Measurements from ENCODE around the gene MYL3. TPM values are rescaled to one million over a fixed set of nuclear protein-coding genes. Genes with fewer than 3 reads are reported as not detected.
A peak's percentile ranks its signal among the peaks of the same experiment; 100 is the strongest.

Gene MYL3
- total RNA-seq, 2 donors from 2014 or later = 208 to 223 TPM

- Histone ChIP-seq H3K27me3 (no peaks in the 10 kb centered on the region), H3K4me1 (peaks cover 0 to 51% of the 10 kb centered on the region in 2 donors), H3K4me3 (no peak overlapping the region), H3K36me3 (no peaks in the 10 kb centered on the region), H3K9me3 (no peaks in the 10 kb centered on the region), H3K27ac (peak overlapping the region; percentile 28 to 35)
- no peak for DNase-seq (ENCODE audit: low spot score)
- no peak for TF ChIP-seq CTCF (IDR thresholded peaks at IDR 0.05)
Measured at GRCh38 chr3:46874430-46874829, 11.2 kb upstream of the MYL3 start.

DNA sequence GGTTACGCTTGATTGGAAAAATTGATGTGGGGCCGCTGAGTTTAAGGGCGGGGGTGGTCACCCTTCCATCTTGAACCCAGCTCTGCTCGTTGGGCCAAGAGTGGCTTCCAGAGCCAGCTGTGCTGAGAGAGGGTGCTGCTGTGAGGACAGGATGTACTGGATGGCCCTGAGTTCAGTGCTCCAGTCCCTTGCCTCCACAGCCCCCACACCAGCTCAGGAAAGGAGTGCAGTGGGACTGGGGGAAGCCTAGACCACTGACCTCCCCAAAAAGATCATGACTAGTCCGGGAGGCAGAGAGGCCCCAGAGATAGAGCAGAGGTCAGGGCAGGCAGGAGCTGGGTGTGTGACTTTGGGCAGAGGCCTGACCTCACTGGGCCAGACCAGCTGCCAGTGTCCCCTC is 10.3 kb upstream of the MYL3 start:
- Histone ChIP-seq H3K4me1 (peaks cover 0 to 51% of the 10 kb centered on the region in 2 donors), H3K27ac (peak overlapping the region; percentile 24 to 28), H3K9me3 (no peaks in the 10 kb centered on the region), H3K4me3 (no peak overlapping the region), H3K27me3 (no peaks in the 10 kb centered on the region), H3K36me3 (no peaks in the 10 kb centered on the region)
- no peak for TF ChIP-seq CTCF (IDR thresholded peaks at IDR 0.05)
- no peak for DNase-seq (ENCODE audit: low spot score)

- Histone ChIP-seq H3K9me3 (no peaks in the 10 kb centered on the region), H3K27ac (no peak overlapping the region), H3K4me1 (peaks cover 3 to 69% of the 10 kb centered on the region in 2 donors), H3K4me3 (no peak overlapping the region), H3K36me3 (no peaks in the 10 kb centered on the region), H3K27me3 (no peaks in the 10 kb centered on the region)
- TF ChIP-seq CTCF (IDR thresholded peaks at IDR 0.05) = no peak
- DNase-seq (ENCODE audit: low spot score) = no peak
Measured at GRCh38 chr3:46871222-46871621, 8.0 kb upstream of the MYL3 start.

- H3K27ac ChIP-seq = no peak overlapping the region
- peaks cover 3 to 69% of the 10 kb centered on the region in 2 donors for H3K4me1 ChIP-seq
- no peaks in the 10 kb centered on the region for H3K27me3 ChIP-seq
Measured at GRCh38 chr3:46870651-46871050, 7.4 kb upstream of the MYL3 start.

DNA sequence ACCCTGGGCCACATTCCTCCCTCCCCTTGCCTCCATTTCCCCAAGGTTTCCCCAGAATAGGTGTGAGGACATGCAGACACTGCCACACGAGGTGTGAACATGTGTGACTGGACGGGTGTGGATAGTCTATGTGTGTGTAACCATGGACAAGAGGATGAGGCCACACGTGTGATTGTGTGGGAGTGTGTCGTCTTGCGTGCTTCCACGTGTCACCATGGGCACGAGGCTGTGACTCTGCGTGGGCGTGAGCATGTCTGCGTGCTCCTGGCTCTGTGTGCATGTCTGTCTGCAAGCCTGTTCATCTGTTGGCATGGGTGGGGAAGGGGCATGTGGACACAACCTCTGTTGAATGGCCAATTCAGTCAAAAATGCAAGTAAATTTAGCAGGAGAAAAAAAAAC is 6.2 kb upstream of the MYL3 start:
- H3K36me3 ChIP-seq = no peaks in the 10 kb centered on the region
- no peak for DNase-seq (ENCODE audit: low spot score)
- H3K9me3 ChIP-seq = no peaks in the 10 kb centered on the region
- H3K27ac ChIP-seq = no peak overlapping the region
- no peaks in the 10 kb centered on the region for H3K27me3 ChIP-seq
- peaks cover 3 to 72% of the 10 kb centered on the region in 2 donors for H3K4me1 ChIP-seq
- TF ChIP-seq CTCF (IDR thresholded peaks at IDR 0.05) = no peak
- no peak overlapping the region for H3K4me3 ChIP-seq

More at GRCh38 chr3:46870651-46871050, 7.4 kb upstream of the MYL3 start:
- DNase-seq (ENCODE audit: low spot score) = no peak
- TF ChIP-seq CTCF (IDR thresholded peaks at IDR 0.05) = no peak
- no peaks in the 10 kb centered on the region for H3K36me3 ChIP-seq
- H3K4me3 ChIP-seq = no peak overlapping the region
- H3K9me3 ChIP-seq = no peaks in the 10 kb centered on the region

- no peak for DNase-seq (ENCODE audit: low spot score)
Measured at GRCh38 chr3:46868948-46869347, 5.7 kb upstream of the MYL3 start.

More at GRCh38 chr3:46868948-46869347, 5.7 kb upstream of the MYL3 start:
- Histone ChIP-seq H3K27ac (peak overlapping the region; percentile 3 to 73), H3K4me3 (no peak overlapping the region), H3K27me3 (no peaks in the 10 kb centered on the region), H3K9me3 (no peaks in the 10 kb centered on the region), H3K4me1 (peaks cover 3 to 71% of the 10 kb centered on the region in 2 donors), H3K36me3 (no peaks in the 10 kb centered on the region)
- no peak for TF ChIP-seq CTCF (IDR thresholded peaks at IDR 0.05)

All from right atrium auricular region (tissue), 2 donors.